SHP77 (cell line): ENCODE data around the gene OSBPL2.
A peak's percentile ranks its signal among the peaks of the same experiment; 100 is the strongest.

Experiments
- DNase-seq, 2 experiments: peaks; one replicate each; lab custom pipeline; 2025; lab: John Stamatoyannopoulos, UW

OSBPL2 gene

DNA sequence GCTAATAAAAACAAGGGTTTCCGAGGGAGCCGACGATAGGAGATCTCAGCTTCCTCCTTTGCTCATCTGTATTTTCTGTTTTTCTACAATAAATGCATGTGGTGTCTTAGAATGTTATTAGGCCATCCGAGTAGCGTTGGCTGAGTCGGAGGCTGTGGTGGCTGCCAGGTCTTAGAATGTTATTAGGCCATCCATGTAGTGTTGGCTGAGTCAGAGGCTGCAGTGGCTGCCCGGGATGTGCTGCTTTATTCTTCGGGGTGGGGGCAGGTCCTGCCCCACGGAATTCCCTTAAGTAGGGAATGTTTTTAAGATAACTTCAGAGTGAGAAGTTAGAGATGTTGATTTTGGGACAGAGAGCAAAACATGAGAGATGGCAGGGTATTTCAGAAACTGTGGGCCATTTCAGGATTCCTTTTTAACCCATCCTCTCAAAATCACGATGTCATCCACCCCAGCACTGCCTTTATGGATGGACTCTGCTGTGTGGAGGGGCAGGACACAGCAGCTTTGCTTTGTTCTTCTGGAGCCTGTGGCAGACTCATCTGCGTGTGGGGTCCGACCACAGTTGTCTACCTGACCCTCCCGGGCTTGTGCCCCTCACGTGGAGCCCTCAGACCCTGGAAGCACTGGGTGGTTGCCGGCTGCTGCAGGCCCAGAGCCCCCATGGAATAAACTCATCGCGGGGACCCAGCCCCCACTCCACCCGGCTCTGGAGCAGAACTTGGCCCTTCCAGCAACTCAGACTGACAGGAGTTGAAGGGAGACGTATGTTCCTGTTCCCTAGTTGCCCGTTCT, 20.4 kb downstream of the OSBPL2 start:
- DNase-seq, result no peak

DNA sequence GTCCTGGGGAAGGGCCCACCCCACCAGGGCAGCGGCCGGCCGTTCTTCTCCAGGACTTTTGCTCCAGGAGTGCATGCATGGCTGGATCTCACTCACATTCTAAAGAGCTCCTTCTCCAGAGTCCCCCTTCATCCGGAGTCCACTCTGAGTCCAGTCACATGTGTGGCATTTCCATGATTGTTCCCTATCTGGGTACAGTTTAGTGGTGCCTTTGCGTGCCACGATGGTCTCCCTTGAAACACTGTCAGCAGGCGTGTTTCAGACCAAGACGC, 20.9 kb downstream of the OSBPL2 start:
- no peak for DNase-seq

DNA sequence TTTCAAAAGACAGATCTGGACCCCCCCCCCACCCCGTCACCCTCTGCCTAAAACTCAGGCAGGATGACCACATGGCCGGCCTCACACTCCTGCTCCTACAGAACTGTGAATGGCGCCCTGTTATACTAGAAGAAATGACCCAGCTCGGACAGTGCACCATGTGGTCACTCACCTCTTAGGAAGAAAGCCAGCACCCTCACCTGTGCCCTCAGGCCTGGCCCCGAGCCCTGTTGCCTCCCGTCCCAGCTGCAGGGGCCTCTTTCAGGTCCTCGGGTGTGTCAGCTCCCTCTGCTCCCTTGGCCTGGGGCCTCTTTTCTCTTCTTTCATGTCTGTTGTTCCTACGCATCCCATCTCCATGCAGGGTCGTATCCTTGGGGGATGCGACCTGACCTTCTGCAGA, 23.7 kb downstream of the OSBPL2 start:
- DNase-seq, result no peak

GRCh38 chr20:62263396-62263795, 25.1 kb downstream of the OSBPL2 start:
- DNase-seq, result no peak

GRCh38 chr20:62265365-62265764, 27.0 kb downstream of the OSBPL2 start:
- no peak for DNase-seq

DNA sequence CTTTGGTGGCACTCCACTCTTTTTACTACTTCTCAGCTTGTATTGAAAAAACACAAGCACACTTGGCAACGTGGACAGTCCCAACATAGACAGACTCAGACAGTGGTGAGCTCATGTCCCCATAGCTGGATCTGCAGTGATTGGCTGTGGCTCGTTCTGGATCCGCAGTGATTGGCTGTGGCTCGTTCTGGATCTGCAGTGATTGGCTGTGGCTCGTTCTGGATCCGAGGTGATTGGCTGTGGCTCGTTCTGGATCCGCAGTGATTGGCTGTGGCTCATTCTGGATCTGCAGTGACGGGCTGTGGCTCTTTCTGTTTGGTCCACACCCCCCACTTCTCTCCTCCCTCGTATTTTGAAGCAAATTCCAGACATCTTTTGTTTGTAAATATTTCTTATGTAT, 28.0 kb downstream of the OSBPL2 start:
- peak in 1 of 2 experiments; percentile 19 for DNase-seq

DNA sequence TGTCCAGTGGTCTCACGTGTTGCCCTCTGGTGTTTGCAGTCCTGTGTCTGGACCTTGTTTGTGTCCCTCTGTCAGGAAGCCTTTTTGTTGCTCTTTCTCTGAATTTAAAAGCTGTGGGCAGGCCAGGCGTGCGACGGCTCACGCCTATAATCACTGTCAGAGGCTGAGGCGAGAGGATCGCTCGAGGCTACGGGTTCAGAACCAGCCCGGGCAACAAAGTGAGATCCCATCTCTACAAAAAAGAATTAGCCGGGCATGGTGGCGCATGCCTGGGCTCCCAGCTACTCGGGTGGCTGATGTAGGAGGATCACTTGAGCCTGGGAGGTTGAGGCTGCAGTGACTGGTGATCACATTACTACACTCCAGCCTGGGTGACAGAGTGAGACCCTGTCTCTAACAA, 28.5 kb downstream of the OSBPL2 start:
- no peak for DNase-seq

GRCh38 chr20:62267543-62267942, 29.2 kb downstream of the OSBPL2 start:
- no peak for DNase-seq

DNA sequence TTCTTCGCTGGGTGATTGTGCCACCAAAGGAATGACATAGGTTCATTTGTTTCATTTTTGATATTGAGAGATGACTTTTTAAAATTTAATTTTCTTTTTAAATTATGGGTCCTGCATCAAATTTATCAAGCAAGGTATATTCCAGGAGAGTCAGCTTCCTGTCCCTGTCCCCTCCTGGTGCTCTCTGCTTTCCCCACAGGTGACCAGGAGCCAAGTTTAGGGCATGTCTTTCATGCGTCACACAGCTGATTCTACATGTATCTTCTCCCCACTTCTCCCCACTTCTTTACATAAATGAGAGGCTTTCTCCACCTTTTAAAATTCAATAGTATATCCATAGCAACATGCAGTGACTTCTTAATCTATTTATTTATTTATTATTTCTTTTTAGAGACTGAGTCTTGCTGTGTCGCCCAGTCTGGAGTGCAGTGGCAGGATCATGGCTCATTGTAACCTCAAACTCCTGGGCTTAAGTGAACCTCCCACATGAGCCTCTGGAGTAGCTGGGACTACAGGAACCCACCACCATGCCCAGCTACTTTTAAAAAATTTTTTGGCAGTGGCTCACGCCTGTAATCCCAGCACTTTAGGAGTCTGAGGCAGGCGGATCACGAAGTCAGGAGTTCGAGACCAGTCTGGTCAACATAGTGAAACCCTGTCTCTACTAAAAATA, 30.0 kb downstream of the OSBPL2 start:
- DNase-seq, result no peak

DNA sequence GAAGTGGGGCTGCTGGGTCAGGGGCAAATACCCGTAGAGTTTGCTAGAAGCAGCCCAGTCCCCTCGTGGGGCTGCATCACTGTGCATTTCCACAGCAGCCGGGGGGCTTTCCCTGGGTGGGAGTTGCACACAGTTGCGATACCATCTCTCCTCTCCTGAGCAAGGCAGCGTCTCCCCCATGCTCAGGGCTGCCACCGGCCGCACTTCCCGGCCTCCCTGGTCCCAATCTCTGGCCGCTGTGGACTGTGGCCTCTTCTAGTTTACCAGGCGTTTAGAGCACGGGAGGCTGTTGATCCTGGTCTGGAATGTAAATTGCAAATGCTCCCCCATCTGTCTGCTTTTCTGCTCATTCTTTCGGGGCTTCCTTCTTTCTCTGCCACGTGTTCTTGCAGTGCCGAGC, 31.1 kb downstream of the OSBPL2 start:
- no peak for DNase-seq

GRCh38 chr20:62269871-62270270, 31.6 kb downstream of the OSBPL2 start:
- DNase-seq, result no peak

- DNase-seq, result peak in 1 of 2 experiments; percentile 6
These were observed 33.9 kb downstream of the OSBPL2 start for GRCh38 chr20:62272200-62272599.

DNA sequence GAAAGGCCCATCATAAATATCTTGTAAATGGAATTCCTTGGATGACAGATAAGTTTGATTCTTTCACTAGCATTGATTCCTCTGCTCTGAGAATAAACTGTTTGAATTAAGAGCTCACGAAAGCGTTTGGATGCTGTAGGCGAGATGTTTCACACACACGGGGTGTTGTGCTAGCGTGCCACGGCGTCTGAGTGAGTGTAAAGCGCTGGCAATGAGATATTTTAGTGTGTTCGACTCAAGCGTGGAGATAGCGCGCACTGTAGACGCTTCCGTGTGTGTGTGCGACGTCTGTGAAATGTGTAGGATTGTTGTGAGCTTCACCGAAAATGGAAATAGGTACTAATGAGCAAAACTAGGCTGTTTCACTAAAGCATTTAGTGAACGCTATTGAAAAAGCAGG, 35.1 kb downstream of the OSBPL2 start:
- DNase-seq, result no peak

GRCh38 chr20:62274332-62274950, 36.1 kb downstream of the OSBPL2 start:
- no peak for DNase-seq

DNA sequence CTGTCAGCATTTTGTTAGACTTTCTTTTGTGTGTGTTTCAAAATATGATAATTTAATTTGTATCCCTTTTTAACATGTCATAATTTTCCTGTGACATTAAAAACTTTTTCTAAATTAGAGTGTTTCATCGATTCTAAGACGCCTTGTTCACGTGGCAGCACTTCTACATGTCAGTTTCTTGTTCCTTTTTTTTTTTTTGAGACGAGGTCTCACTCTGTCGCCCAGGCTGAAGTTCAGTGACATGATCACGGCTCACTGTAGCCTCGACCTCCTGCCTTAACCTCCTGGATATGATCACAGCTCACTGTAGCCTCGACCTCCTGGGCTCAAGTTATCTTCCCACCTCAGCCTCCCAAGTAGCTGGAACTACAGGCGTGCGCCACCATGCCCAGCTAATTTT, 36.9 kb downstream of the OSBPL2 start:
- no peak for DNase-seq

GRCh38 chr20:62276439-62276838, 38.1 kb downstream of the OSBPL2 start:
- DNase-seq, result no peak

- DNase-seq, result no peak
These were observed 38.9 kb downstream of the OSBPL2 start for GRCh38 chr20:62277253-62277652.

- DNase-seq, result no peak
These were observed 42.0 kb downstream of the OSBPL2 start for GRCh38 chr20:62280303-62280702.

- DNase-seq, result no peak
These were observed 43.0 kb downstream of the OSBPL2 start for GRCh38 chr20:62281161-62281933.

GRCh38 chr20:62282103-62282502, 43.8 kb downstream of the OSBPL2 start:
- no peak for DNase-seq

GRCh38 chr20:62282877-62283503, 44.7 kb downstream of the OSBPL2 start:
- DNase-seq, result no peak

DNA sequence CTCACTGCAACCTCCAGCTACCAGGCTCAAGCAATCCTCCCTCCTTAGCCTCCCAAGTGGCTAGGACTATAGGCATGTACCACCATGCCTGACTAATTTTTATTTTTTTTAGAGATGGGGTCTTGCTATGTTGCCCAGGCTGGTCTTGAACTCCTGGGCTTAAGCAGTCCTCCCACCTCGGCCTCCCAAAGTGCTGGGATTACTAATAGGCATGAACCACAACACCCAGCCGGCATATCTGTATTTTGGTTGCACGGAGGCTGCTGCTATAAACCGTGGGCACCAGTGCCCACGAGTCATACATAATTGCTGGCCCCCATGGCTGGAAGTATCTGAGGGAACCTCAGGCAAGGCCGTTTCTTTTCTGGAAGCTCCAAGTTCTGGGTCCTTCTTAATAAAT, 46.1 kb downstream of the OSBPL2 start:
- DNase-seq, result no peak
